NCI-H2227 treated with DMSO at 0.1 percent for 48 hours (cell line): ENCODE results near the gene CYFIP2.
"Not testable (repeated sequence)": the region's sequence is repeated elsewhere in the genome, so short reads cannot be mapped to it uniquely, and the experiment has no call there.

Experiments
- DNase-seq: peaks from one replicate; lab custom pipeline; 2025; lab: John Stamatoyannopoulos, UW

CYFIP2 gene

GRCh38 chr5:157265714-157266285, at the start of gene CYFIP2:
Gene CYFIP2, plus strand, starts transcription at chr5:157266123. Its CDS starts 19,239 bp downstream, at chr5:157285362.
- peak; percentile 7 for DNase-seq

GRCh38 chr5:157216391-157217142, 49.4 kb upstream of the CYFIP2 start:
- no peak for DNase-seq

- no peak for DNase-seq
These were observed 48.5 kb upstream of the CYFIP2 start for GRCh38 chr5:157217289-157218024.

GRCh38 chr5:157219491-157220271, 46.2 kb upstream of the CYFIP2 start:
- no peak for DNase-seq

GRCh38 chr5:157221959-157222358, 44.0 kb upstream of the CYFIP2 start:
- DNase-seq: no peak

GRCh38 chr5:157222506-157223230, 43.3 kb upstream of the CYFIP2 start:
- no peak for DNase-seq

- DNase-seq: no peak
These were observed 40.2 kb upstream of the CYFIP2 start for GRCh38 chr5:157225469-157226422.

GRCh38 chr5:157230610-157231009, 35.3 kb upstream of the CYFIP2 start:
- DNase-seq: no peak

GRCh38 chr5:157232706-157233105, 33.2 kb upstream of the CYFIP2 start:
- no peak for DNase-seq

- no peak for DNase-seq
These were observed 32.4 kb upstream of the CYFIP2 start for GRCh38 chr5:157233515-157233914.

GRCh38 chr5:157236423-157236822, 29.5 kb upstream of the CYFIP2 start:
- DNase-seq: no peak

- DNase-seq: no peak
These were observed 24.4 kb upstream of the CYFIP2 start for GRCh38 chr5:157241483-157241882.

- DNase-seq: not testable (repeated sequence)
These were observed 21.2 kb upstream of the CYFIP2 start for GRCh38 chr5:157244704-157245103.

GRCh38 chr5:157245476-157245875, 20.4 kb upstream of the CYFIP2 start:
- no peak for DNase-seq

- DNase-seq: no peak
These were observed 20.0 kb upstream of the CYFIP2 start for GRCh38 chr5:157245886-157246285.

- DNase-seq: no peak
These were observed 18.7 kb upstream of the CYFIP2 start for GRCh38 chr5:157247267-157247666.

- no peak for DNase-seq
These were observed 17.0 kb upstream of the CYFIP2 start for GRCh38 chr5:157248821-157249470.

- DNase-seq: no peak
These were observed 13.0 kb upstream of the CYFIP2 start for GRCh38 chr5:157252711-157253465.

GRCh38 chr5:157253547-157253946, 12.4 kb upstream of the CYFIP2 start:
- DNase-seq: peak; percentile 4
